Stomach (tissue), 4 donors: Measurements from ENCODE around the gene ETS2.

ENCODE experiments used
- CTCF ChIP-seq, 7 experiments: fragments of 450-650 bp in 4 of 7; fragments of 200-600 bp in 3 of 7; sonication (generic) in 3 of 7; IDR thresholded peaks; one replicate each; pipeline ENCODE4 v1.5.1; 2016 to 2019; ENCODE audit warnings: antibody characterized with exemption in 7 of 7, control low read depth in 2 of 7, mild to moderate bottlenecking in 1 of 7
- EP300 ChIP-seq: sonication (generic); formaldehyde crosslinking; IDR thresholded peaks from one replicate; pipeline ENCODE4 v1.6.1; 2017; ENCODE audit warnings: antibody characterized with exemption
- POLR2A ChIP-seq, 4 donors: fragments of 450-650 bp; IDR thresholded peaks; one replicate each; pipeline ENCODE4 v1.6.1; 2016; ENCODE audit warnings: antibody characterized with exemption in 4 of 4, control low read depth in 2 of 4, mild to moderate bottlenecking in 1 of 4, moderate library complexity in 1 of 4
- POLR2AphosphoS5 ChIP-seq, 3 donors: sonication (generic); formaldehyde crosslinking; IDR thresholded peaks; one replicate each; pipeline ENCODE4 v1.6.1; 2016; ENCODE audit warnings: antibody characterized with exemption in 3 of 3

DNA sequence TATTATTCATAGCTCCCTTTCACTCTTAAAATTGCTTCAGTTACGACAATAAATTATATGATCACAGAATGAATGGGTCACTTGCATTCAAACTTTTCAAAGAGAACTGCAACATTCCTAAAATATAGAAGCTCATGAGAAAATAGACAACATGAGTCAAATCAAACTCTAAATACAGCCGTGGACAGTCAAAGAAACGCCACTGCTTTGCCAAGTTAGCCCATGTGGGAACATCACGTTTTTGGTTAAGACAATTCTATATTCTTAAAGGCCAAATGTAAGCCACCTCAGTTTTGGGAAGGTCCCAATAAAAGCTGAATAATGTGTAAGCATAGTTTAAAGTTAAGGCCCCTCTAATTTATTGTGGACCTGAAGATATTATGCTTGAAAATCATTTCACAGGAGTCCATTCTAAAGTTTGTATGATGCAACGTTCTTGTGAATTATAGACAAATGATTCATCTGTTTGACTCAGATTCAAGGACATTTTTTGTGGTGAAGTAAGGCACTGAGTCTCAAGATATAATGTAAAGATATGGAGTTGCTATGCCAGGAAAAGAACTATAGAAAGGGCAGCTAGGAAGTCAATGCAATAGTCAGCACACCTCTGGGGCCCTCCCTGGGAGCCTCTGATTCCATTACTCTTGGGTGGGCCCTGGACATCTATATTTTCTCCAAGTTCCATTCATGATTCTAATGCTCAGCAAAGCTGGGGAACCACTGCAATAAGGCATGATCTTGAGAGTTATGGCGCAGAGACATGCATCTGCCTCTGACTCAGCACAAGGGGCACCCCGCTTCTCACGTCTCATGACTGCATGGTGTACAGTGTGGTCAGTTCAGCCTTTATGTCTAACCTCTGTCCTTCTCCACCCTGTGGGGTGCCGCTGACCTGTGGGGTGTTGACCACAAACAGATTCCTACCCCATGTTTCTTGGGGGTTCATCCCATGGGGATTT lies 33.9 kb downstream of the ETS2 start:
- TF ChIP-seq CTCF (IDR thresholded peaks at IDR 0.05) = no peak
- TF ChIP-seq EP300 = no peak
- TF ChIP-seq POLR2AphosphoS5 (IDR thresholded peaks at IDR 0.05) = no peak
- TF ChIP-seq POLR2A (IDR thresholded peaks at IDR 0.05) = no peak
